ENCODE results near the gene CCNH.

CCNH gene

DNA sequence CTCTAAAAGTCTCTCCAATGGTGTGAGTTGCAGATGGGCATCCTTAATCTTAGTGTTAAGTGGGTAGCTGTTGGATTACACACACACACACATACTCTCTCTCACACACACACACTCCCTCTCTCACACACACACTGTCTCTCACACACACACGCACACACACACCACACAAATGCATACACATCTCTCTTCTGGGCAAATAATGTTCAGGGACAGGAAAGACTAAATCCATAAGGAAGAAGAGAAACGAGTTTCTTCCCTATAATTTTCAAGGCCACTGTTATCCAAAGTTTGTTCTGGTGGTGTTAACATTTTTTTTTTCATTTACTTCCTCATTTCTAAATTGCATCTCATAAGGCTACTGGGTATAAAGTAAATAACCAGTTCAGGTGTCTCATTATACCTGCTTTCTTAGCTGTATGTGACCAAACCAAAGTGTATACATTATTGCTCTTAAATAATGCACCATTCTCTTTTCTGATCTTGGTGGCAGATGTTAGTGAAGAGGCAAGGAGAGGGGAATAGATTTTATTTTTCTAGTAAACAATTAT is 22.5 kb upstream of the CCNH start:
- TF ChIP-seq, protein P1, sequence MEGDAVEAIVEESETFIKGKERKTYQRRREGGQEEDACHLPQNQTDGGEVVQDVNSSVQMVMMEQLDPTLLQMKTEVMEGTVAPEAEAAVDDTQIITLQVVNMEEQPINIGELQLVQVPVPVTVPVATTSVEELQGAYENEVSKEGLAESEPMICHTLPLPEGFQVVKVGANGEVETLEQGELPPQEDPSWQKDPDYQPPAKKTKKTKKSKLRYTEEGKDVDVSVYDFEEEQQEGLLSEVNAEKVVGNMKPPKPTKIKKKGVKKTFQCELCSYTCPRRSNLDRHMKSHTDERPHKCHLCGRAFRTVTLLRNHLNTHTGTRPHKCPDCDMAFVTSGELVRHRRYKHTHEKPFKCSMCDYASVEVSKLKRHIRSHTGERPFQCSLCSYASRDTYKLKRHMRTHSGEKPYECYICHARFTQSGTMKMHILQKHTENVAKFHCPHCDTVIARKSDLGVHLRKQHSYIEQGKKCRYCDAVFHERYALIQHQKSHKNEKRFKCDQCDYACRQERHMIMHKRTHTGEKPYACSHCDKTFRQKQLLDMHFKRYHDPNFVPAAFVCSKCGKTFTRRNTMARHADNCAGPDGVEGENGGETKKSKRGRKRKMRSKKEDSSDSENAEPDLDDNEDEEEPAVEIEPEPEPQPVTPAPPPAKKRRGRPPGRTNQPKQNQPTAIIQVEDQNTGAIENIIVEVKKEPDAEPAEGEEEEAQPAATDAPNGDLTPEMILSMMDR (conservative IDR thresholded peaks at IDR 0.05; ENCODE audit: low read depth, low read length): no peak
- no peak for DNase-seq (ENCODE audit: low read depth)

DNA sequence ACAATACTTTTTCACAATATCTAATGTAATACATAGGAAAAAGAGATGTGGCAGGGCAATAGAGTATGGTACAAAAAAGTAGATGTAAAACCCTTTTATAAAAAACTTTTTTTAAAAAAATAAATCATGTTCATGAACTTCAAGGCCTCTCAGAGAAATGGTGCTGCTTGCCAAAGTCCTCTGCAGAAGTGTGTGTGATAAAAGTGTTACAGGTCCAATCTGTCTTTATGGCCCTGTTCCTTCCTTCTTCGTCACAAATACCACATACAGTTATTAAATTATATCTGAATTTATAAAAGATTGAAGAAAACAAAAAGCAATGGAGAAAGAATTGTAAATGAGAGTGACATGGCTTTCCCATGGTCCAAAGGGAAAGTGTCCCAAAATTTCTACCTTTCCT is 21.7 kb upstream of the CCNH start:
- H3K4me3 ChIP-seq (ENCODE audit: low read length): no peak overlapping the region
- DNase-seq (ENCODE audit: low read depth): no peak
- TF ChIP-seq, protein P1 (conservative IDR thresholded peaks at IDR 0.05; ENCODE audit: low read depth, low read length): no peak

More for the DNA sequence above, 22.5 kb upstream of the CCNH start:
- no peak overlapping the region for H3K4me3 ChIP-seq (ENCODE audit: low read length)

DNA sequence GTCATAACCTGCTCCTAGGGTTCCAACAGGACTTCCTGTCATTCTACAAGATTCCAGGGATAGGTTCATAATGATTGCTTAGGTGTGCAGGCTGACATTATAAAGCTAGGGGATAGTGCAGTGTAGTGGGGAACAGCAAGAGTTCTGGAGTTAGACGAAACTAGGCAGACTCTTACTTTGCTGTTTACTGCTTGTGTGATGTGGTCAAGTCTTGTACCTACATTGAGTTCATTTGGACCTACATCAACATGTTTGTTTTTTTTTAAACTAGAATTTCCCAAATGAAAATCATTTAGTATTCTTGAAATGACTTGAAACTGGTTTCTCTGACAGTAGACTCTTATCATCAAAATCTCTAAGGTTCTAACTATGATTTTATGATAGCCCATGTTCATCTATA is 21.2 kb upstream of the CCNH start:
- no peak overlapping the region for H3K4me3 ChIP-seq (ENCODE audit: low read length)
- TF ChIP-seq, protein P1 (conservative IDR thresholded peaks at IDR 0.05; ENCODE audit: low read depth, low read length): no peak
- DNase-seq (ENCODE audit: low read depth): no peak

DNA sequence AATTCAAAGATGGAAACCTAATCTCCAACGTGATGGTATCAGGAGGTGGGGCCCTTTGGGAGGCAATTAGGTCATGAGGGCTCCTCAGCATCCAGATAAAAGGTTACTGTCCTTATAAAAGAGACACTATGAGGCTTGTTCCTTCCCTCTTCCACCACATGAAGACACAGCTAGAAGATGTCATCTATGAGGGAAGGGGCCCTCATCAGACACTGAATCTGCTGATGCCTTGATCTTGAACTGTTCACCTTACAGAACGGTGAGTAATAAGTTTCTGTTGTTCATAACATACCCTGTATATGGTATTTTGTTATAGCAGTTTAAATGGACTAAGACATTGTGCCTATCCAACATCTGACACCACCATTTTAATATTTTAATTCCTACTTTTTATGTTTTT is 19.7 kb upstream of the CCNH start:
- H3K4me3 ChIP-seq (ENCODE audit: low read length): no peak overlapping the region
- no peak for DNase-seq (ENCODE audit: low read depth)
- TF ChIP-seq, protein P1 (conservative IDR thresholded peaks at IDR 0.05; ENCODE audit: low read depth, low read length): no peak

DNA sequence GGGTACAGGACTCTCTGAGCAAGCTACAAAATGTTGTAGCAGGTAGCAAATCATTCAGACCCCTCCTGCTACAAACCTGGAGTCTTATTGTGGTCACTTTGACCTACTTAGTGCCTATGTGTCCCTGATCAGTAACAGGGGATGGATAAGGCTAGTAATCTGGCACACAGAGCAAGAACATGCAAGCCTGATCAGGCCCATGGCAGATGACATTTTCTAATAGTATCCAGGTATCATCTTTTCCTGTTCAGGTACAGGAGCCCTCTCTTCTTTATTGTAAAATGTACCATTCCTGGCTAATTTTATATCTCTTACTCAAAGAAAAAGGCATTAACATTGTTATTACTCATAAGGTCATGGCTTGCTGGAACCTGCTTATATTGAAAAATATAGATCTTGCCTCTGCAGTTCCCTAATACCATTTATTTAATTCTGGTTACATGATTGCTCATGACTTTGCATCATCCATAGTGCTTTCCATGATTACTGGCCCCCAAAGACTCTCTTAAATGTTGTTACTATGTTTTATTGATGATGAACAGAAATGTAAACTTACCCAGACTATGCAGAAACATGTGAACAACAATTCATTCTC is 18.2 kb upstream of the CCNH start:
- DNase-seq (ENCODE audit: low read depth): no peak
- no peak overlapping the region for H3K4me3 ChIP-seq (ENCODE audit: low read length)
- TF ChIP-seq, protein P1 (conservative IDR thresholded peaks at IDR 0.05; ENCODE audit: low read depth, low read length): no peak

DNA sequence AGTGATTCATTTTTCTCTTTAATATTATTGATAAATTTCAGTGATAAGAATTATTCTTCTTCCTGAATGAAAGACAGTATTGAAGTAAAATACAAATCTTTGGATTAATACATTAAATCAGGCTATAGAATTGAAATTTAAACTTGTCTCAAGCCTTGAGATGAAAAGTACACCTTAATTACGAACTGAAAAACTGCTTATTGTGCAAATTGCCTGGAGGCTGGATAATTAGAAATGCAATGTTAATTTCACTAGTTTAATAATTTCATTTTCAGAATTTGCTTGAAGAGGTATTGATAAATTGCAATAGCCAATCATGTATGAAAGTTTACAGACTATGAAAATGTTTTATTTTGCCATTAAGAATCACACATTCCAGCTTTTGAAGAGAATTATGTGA is 11.0 kb upstream of the CCNH start:
- H3K4me3 ChIP-seq (ENCODE audit: low read length): no peak overlapping the region
- DNase-seq (ENCODE audit: low read depth): no peak
- TF ChIP-seq, protein P1 (conservative IDR thresholded peaks at IDR 0.05; ENCODE audit: low read depth, low read length): no peak

DNA sequence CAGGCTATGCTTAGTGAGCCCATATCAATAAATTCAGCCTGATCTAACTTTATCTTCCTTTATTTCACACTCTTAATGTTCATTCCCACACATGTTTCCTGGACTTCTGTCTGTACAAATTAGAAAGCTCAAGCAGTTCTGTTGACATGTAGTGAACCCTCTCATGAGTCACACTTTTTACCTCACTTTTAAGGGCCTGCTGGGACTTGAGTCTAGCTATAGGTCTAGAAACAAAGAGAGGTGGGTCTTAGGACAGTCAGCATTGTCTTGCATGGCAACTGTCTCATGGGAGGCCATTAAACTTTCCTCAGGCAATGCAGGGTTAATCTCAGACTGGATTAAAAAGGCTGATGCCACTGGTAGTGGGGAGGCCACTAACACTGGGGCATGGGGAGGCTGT is 8.6 kb upstream of the CCNH start:
- TF ChIP-seq, protein P1 (conservative IDR thresholded peaks at IDR 0.05; ENCODE audit: low read depth, low read length): no peak
- DNase-seq (ENCODE audit: low read depth): no peak
- H3K4me3 ChIP-seq (ENCODE audit: low read length): no peak overlapping the region
